ENCODE measurements around the gene ARHGEF26.

Gene ARHGEF26

DNA sequence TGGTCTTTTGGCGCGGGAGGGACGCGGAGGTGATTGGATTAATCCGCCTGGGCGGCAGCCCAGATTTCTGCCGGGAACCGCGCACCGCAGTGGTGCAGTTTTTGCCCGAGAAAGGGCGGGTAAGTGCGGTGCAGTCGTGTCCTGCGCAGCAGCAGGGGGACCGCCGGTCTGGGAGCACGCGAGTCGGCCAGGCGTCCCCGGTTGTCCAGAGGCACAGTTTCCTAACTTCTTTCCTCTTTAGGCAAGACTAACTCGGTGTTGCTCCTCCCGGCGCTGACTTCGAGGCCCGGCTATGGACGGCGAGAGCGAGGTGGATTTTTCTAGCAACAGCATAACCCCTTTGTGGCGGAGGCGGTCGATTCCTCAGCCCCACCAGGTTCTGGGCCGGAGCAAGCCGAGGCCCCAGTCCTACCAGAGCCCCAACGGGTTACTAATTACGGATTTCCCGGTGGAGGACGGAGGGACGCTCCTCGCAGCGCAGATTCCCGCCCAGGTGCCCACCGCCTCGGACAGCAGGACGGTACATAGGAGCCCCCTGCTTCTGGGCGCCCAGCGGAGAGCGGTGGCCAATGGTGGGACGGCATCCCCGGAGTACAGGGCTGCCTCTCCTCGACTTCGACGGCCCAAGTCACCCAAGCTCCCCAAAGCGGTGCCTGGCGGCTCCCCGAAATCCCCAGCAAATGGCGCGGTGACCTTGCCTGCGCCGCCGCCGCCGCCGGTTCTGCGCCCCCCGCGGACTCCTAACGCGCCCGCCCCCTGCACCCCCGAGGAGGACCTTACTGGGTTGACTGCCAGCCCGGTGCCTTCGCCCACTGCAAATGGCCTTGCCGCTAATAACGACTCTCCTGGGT is 736 bp downstream of the ARHGEF26 start:
- DNase-seq: no peak

DNA sequence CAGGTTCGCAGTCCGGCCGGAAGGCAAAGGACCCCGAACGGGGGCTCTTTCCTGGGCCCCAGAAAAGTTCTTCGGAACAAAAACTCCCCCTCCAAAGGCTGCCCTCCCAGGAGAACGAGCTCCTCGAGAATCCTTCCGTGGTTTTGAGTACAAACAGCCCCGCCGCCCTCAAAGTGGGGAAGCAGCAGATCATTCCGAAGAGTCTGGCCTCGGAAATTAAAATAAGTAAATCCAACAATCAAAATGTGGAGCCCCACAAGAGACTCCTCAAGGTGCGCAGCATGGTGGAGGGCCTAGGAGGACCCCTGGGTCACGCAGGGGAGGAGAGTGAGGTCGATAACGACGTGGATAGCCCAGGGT is 1.3 kb downstream of the ARHGEF26 start:
- no peak for DNase-seq

DNA sequence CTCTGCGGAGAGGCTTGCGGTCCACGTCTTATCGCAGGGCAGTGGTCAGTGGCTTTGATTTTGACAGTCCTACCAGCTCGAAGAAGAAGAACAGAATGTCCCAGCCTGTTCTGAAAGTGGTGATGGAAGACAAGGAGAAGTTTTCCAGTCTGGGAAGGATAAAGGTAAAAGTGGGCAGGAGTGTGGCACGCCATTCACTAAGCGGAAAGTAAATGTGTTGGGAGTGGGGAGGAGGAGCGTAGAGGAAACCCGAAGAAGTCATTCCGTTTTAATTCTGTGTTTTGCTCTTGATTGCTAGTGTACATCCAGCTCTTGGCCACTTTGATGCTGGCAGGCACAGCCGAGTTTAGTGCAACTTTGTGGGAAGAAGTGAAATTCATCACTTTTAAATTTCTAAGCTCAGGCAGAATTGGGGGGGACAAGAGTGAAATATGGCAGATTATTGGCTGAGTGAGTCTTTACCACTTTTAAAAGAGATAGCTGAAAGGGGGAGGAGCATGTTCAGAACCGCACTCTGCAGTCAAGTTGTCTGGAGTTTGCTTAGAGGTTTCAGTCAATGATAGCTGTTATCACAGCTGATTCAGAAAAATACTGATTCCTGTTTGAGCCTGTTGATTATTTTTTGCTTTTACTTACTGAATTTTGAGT is 1.8 kb downstream of the ARHGEF26 start:
- no peak for DNase-seq

DNA sequence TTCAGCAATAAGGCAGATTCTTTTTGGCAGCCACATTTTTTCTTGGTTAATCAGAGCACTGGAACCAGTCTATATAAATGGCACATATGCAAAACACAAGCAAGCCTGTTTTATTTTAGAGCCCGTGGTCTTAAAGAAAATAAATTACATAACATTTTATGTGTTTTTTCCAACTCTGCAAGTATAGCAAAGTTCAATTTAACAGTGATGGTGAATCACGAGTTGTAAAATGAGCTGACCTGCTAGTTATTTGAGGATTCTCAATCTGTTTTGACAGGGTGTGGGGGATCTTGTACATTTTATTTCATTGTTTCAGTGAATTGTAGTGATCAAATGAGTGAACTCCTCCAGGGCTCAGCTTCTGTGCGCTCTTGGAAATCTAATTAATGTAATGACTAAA is 2.7 kb downstream of the ARHGEF26 start:
- DNase-seq: no peak

DNA sequence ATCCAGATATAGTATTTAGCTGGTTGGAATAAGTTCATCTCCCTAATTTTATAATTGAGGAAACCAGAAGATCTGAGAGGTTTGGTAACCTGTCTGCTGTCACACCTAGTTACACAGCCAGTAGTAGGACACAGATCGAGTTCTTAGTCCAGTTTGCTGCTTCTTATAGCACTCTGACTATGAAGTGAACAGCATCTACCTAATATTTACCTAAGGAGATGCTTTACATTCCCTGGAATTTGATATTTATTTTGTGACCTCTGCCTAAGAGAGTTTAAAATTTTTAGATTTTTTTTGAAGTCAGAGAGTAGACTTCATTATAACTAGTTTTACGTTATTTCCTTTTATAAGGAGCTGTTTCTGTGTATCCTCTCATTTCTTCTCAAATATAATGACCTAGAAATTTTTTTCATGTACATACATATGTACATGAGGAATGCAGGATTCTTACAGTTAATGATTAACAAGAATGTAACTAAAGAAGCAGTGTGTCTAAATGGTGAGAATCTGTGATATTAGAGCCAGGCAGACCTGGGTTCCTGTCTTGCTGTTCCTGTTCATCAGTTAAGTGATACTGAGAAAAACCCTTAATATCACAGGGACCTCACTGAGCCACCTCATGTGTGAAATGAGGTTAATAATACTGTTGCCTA is 4.3 kb downstream of the ARHGEF26 start:
- no peak for DNase-seq

DNA sequence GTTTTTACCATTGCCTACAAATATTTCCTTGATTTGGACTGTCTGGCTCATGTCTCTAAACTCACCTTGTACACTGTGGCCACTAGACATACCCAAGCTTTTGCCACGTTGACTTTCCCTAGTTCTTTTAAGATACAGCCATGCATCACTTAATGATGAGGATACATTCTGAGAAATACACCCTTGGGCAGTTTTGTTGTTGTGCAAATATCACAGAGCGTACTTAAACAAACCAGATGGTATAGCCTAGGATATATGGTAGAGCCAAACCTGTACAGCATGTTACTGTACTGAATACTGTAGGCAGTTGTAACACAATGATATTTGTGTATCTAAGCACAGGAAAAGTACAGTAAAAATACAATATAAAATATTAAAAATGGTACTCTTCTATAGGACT is 5.5 kb downstream of the ARHGEF26 start:
- no peak for DNase-seq

DNA sequence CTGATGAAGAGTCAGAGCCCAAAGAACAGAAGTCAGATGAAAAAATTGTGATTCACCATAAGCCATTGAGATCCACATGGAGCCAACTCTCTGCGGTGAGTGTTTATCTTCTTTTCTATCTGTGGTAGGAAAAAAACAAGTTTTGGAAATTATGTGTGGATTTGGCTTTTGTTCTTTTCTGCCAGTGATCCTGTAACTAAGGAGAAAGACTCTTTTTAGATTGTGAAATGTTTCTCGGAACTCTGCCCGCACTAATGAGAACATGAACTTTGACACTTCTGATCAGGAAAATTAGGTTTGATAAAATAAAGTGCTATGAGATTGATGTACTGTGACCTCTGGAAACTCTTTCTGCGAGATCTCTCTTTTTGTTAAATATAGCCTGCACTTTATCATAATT is 8.4 kb downstream of the ARHGEF26 start:
- DNase-seq: no peak

DNA sequence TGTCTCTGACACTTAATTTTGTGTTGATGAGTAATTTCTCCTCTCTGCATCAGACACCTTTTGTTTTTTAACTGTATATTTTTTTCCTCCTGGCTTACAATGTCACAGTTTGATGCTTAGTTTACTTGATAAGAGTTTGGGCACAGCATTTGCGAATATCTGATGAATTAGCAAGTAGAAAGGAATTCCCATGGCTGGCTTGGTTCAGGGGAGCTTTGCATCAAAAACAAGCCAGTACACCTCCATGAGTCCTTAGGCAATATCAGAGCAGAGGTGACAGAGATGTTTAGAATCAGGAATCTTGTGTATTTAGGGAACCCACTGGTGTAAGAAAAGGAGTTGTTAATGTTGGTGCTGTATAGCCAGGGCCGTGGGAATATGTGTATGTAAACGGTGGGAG is 9.3 kb downstream of the ARHGEF26 start:
- no peak for DNase-seq

DNA sequence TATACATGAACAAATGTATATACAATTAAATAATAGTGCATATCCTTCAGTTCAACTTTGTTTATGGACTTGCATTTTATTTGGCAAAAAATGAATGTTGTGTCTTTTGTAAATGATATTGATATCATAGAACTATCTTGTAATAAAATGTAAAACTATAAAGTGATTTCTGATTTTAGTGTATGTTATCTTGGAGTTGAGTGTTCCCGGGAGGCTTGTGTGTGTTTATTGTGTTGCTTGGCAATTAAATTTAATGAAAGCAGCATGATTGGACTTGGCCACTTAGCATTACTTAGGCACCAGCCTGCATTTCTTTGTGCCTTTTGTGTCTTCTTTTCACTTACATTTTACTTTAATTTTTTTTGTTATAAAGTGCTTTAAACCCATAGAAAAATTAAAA is 10.6 kb downstream of the ARHGEF26 start:
- DNase-seq: no peak

DNA sequence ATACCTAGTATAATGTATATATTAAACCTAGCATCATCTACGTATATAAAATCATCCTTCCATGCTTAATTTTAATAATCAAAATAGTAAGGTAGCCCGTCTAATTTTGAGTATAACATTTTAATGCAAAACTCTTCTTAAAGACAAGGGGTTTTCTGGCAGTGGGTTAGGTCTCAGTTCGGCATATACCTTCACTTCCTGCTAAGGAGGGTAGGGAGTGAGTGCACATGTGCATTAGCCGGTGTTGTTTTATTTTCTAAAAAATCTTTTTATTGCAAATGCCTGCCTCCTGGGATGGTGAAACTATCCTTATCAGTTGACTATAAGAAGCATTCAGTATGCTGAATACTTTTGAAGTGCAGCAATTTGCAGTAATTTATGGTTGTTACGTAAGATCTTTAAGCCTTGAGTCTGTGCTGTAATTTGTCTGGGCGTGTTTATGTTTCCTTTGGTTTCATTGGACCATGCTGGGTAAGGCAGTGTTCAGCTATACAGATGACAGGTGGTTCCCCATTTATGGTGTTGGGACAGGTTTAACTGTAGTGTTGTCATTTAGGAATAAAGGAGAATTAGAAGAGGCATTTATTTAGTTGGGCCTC is 11.7 kb downstream of the ARHGEF26 start:
- DNase-seq: no peak

DNA sequence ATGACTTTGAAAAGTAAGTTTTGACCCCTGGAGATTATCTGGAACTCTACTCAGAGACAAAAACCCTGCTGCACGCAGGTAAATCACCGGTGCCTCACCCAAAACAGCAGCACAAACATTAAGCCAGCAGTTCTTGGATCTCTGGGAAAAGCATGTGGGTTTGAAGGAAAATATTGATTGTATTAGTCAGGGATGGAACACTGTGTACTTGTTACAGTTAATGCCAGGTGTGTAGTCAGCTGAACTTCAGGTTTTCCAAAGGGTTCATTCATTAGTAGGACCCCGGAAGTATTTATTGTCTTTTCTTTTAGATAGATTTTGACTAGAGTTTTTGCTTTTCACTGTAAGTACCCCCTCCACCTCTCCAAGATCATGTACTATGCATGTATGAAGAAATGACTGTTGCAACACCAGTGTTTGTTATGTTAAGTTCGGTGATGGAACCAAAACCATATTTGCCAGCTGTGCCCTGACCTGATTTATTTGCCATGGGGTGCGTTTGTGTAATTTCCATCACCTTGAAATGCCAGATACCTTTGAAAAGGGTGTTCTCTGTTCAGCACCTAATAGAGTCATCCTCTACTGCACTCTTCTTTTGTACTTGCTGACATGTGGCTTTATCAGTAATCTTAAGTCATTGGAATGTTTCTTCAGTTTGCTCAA is 14.5 kb downstream of the ARHGEF26 start:
- DNase-seq: no peak

DNA sequence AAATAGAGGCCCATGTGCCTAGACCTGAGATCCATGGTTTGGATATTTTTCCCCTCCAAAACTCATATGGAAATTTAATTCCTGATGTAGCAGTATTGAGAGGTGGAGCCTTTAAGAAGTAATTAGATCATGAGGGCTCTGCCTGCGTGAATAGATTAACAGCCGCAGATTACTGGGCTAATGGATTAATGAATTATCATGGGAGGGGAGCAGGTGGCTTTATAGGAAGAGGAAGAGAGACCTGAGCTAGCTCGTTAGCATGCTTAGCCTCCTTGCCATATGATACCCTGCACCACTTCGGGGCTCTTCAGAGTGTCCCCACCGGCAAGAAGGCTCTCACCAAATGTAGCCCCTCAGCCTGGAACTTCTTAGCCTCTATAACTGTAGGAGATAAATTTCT is 15.8 kb downstream of the ARHGEF26 start:
- DNase-seq: no peak

DNA sequence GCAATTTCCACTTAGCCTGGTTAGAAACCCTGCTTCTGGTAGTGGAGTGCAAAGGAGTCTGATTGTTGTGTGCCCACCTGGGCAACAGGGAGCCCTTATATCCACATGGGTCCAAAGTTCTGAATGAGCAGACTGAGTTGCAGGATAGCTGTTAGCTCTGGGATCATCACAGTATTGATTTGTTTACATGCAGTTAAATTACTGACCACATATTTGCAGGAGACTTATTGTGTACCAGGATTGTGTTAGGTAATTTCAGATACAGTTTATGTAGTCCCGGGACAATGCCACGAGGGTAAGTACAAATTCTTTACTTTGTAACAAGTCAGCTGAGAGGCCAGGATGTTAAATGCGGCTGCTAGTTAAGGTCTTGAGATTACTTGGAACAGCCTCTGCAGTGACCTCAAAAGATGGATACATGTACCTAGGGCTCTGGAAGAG is 18.8 kb downstream of the ARHGEF26 start:
- DNase-seq: no peak

DNA sequence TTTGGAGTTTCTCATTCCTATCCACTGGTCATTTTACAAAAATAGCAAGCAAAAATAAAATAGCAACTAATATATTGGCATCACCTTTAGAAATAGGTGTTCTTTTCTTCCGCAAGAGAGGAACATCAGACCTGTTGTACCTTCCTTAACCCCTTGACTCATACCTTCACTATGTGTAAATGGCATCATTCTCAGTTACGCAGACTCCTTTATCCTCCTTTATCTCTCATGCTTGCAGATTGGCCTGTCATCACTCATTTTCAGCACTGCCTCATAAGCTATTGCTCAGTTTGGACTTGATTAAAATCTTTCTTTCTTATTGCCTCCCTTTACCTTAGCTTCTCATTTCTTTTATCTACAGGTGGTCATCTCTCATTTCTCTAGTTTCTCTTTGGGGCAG is 21.4 kb downstream of the ARHGEF26 start:
- no peak for DNase-seq

DNA sequence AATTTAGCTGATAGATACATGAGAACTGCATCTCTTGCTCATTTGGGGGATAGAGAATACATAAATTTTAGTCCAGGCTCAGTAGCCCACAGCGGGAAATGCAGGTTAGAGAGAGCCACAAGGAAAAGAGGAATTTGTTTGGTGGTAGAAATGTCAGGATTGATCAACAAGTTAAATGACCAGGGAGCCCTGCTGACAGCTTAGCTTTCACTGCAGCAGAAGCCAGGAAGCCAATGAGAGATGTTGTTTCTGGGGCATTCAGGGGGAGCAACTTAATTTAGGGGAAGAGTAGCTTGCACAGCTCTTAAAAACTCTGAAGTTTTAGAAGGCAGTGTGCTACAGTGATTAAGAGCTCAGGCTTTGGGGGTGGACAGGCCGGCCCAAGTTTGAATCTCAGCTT is 22.7 kb downstream of the ARHGEF26 start:
- no peak for DNase-seq

DNA sequence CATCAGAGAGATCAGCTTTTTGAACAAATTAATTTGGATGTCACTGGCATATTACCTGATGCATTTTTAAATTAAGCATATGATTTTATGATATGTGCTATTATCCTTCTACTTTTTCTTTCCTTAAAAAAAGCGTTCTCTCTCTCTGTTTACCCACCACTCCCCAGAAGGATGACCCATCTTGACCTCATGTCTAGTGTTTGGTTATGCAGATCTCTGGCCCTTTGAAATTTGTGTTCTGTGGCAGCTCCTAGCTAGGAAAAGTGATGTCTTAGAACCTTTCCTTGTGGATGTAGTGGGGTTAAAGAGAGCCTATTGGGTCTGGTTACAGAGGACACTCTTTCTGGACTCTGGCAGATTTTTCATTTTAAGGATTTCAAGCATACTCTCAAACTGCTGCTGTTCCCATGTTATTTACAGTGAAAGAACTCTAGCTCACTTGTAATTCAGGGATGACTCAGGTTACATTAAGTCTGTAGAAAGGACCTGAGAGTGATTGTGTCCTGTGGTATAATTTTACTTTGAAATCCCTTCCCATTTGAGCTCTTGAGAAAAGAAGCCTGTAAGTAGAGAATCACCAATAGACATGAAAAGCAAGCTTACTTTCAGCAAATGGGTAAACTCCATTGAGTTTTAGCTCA is 23.8 kb downstream of the ARHGEF26 start:
- DNase-seq: no peak

DNA sequence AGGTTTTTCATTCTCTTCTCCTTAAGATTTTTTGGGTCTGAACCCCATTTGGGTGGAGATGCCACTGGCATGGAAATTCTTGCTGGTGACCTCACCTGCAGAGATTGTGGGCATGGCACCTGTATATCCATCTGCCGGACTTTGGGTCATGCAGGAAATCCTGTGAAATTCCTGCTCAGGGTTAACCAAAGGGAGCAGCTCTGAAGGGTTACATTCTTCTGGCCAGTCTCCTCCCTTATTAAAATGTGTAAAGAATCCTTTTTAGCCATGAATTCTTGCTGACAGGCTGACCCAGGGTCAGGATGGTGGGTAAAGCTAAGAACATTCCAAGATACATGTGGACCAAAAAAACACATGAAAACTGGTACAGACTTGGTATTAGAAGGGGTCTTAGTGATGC is 27.4 kb downstream of the ARHGEF26 start:
- DNase-seq: no peak

DNA sequence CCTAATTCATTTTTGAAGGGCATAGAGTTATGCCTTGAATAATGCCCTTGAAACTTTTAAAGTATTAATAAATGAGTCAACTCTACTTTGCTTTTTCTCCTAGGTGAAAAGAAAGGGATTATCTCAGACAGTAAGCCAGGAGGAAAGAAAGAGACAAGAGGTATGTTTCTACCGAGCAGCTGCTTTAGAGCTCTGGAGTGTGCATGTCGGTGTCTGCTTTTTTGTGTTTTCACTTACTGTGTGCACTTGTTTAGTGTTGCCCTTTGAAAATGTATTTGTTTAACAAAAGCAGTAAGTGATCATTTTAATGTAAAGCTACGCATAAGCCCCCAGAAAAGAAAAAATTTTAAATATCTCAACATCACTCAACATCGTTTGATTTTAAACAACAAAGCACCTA is 28.1 kb downstream of the ARHGEF26 start:
- DNase-seq: no peak

DNA sequence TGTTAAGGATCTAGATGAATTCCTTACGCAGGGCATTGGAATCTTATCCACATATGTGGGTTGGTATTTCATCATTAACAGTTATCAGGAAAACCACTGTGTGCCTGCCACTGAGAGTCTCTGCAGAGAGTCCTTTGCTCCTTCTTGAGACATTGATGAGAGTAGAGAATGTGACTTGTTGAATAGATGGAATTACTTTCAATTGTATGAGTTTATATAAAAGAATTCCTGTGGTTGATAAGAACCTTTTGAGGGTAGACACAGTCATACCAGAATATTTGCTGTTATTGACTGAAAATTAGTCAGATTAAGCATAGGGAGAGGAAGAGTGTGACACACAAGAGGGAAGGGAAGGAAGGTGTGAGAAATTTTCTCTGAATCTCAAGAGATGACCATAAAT is 30.8 kb downstream of the ARHGEF26 start:
- no peak for DNase-seq

DNA sequence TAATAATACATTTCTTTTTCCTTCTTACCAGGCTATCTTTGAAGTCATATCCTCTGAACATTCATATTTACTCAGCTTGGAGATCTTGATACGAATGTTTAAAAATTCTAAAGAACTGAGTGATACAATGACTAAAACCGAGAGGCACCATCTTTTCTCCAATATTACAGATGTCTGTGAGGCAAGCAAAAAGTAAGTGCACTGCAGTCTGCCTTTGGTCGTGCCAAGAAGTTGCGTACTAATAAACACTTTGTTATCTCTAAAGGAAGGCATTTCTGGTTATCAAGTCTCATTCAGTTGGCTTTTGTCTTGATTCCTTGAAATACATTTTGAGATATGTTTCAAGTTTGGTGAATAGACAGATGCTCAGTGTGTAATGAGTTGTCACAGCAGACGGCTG is 31.6 kb downstream of the ARHGEF26 start:
- DNase-seq: no peak

DNA sequence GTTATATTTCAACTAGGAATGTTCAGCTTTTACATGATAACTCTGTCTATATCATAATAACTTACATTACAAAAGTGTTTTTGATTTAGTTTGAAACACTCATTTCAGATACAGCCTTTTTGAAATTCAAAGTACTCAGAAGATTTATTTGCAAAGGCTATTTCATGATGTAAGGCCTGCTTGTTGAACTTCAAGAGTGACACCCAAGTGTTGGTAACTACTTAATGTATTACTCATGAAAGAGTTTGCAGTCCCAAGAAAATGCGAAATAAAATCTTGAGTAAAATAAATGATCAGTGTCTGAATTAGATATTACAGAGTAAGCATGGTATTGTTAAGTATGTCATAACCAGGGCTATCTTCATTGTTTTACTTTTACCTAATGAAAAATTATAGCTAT is 35.3 kb downstream of the ARHGEF26 start:
- no peak for DNase-seq

DNA sequence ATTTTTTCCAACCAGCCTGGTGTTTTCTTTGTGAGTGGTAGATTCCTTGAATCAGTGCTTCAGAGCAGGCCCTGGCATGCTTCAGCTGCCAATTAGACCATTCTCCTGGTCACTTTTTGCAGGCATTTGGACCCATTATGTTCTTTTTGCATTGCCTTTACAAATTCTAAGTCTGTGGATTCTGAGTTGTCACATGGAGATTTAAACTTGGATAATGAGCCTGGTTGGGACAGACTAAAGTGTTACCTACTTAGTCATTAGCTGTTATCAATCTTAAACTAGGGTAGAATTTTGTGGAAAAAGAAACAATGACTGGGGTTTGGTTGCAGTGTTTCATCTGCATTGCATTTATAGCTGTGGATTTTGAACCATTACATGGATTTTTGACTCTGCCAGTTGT is 40.6 kb downstream of the ARHGEF26 start:
- no peak for DNase-seq

DNA sequence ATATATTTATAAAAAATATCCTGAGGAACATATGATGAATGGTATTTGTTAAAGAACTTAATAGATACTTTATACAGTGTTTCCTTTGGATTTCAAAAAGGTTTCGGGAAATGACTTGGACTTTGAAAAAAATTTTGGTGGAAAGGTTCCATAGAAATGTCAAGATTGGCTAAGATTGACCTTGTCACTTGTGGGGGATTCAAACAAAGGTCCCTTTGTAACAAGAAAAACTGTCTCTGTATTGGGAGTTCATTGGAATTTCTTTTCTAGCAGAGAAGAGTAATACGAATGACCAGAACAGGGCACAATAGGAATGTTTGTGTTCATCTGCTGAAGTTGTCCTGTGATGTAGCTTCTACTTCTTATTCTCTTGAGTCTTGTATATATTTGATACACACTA is 43.2 kb downstream of the ARHGEF26 start:
- no peak for DNase-seq
